HFFc6 (cell line): ENCODE data around the gene CEMP1. TPM values are rescaled to one million over a fixed set of nuclear protein-coding genes. Genes with fewer than 3 reads are reported as not detected.

ENCODE experiments used
- DNase-seq: peaks from one replicate; pipeline ENCODE4 v3.0.0-alpha.2; 2018
- H3K27ac Mint-ChIP-seq: 2 replicates; pipeline ENCODE4 v1.8.0; 2020; ENCODE audit warnings: mild to moderate bottlenecking, mixed read lengths
- H3K27me3 Mint-ChIP-seq: 2 replicates; pipeline ENCODE4 v1.8.0; 2021; ENCODE audit warnings: mild to moderate bottlenecking, moderate library complexity, mixed read lengths; ENCODE audit not compliant: insufficient read depth
- H3K36me3 Mint-ChIP-seq: 2 replicates; pipeline ENCODE4 v1.8.0; 2021; ENCODE audit warnings: low read depth, mixed read lengths
- H3K4me1 Mint-ChIP-seq: 2 replicates; pipeline ENCODE4 v1.8.0; 2020; ENCODE audit warnings: low read depth, mixed read lengths
- H3K4me3 Mint-ChIP-seq: 2 replicates; pipeline ENCODE4 v1.8.0; 2020; ENCODE audit warnings: mild to moderate bottlenecking, moderate library complexity, mixed read lengths
- H3K9me3 Mint-ChIP-seq: 2 replicates; pipeline ENCODE4 v1.8.0; 2020; ENCODE audit warnings: mild to moderate bottlenecking, mixed read lengths
- total RNA-seq, 6 experiments: library from RNA; stranded (reverse); fragmentation: NEBNext Ultra II Directional; extraction: Animal tissue kit (Norgen Biotek cat#: 25700); gene quantifications; 2 replicates in 1 of 6; 3 replicates in 5 of 6; pipeline ENCODE4 v1.2.3, GENCODE V29; 2021
- TF ChIP-seq, protein P1 (sequence below): fragments of 200-600 bp; sonication (generic); IDR thresholded peaks from 2 replicates; pipeline ENCODE4 v1.5.0; 2021; ENCODE audit warnings: antibody characterized with exemption, mild to moderate bottlenecking

The CEMP1 gene
- total RNA-seq, 6 experiments from 2014 or later, result not detected

DNA sequence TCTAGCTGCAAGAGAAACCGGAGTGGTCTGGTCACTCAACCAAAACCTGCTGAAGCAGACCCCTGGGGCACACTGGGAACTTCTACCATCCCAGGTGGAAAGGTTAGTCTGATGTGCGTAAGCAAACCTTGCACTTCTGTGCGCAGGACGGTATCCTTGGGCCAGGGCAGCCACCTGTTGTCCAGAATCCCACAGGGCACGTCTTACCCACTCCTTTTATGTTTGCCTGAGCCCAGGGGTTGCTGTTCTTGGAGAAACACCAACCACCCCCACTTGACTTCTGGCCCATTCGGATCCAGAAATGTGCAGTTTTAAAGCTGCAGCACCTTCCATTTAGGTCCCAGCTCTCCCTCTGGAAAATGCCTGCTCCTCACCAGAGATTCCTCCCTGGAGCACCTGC is 37.6 kb downstream of the CEMP1 start:
- Mint-ChIP-seq H3K4me3 (no peak overlapping the region), H3K27me3 (no peaks in the 10 kb centered on the region; the same call in 1 of the 2 replicates), H3K36me3 (no peaks in the 10 kb centered on the region; the same call in 1 of the 2 replicates), H3K27ac (no peak overlapping the region), H3K9me3 (no peaks in the 10 kb centered on the region), H3K4me1 (no peaks in the 10 kb centered on the region)
- TF ChIP-seq, protein P1, sequence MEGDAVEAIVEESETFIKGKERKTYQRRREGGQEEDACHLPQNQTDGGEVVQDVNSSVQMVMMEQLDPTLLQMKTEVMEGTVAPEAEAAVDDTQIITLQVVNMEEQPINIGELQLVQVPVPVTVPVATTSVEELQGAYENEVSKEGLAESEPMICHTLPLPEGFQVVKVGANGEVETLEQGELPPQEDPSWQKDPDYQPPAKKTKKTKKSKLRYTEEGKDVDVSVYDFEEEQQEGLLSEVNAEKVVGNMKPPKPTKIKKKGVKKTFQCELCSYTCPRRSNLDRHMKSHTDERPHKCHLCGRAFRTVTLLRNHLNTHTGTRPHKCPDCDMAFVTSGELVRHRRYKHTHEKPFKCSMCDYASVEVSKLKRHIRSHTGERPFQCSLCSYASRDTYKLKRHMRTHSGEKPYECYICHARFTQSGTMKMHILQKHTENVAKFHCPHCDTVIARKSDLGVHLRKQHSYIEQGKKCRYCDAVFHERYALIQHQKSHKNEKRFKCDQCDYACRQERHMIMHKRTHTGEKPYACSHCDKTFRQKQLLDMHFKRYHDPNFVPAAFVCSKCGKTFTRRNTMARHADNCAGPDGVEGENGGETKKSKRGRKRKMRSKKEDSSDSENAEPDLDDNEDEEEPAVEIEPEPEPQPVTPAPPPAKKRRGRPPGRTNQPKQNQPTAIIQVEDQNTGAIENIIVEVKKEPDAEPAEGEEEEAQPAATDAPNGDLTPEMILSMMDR, result no peak
- no peak for DNase-seq

DNA sequence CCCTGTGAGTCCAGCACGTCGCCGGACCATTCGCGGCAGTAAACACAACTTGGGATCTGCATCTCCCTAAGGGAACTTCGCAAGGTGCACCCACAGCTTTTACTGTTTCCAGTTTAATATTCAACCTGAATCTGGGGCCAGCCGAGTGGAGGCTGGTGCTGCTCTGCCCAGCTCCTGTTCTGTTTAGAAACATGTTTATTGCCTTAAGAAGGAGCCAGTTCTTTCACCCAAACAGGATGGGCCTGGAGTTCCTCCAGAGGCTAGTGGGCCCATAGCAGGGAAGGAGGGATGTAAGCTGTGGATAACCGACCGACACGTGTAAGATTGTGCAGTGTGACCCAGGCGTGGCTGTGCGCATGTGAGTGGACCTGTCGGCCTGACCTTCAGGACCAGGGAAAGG is 38.9 kb downstream of the CEMP1 start:
- H3K9me3 Mint-ChIP-seq, result no peaks in the 10 kb centered on the region
- no peak for DNase-seq

DNA sequence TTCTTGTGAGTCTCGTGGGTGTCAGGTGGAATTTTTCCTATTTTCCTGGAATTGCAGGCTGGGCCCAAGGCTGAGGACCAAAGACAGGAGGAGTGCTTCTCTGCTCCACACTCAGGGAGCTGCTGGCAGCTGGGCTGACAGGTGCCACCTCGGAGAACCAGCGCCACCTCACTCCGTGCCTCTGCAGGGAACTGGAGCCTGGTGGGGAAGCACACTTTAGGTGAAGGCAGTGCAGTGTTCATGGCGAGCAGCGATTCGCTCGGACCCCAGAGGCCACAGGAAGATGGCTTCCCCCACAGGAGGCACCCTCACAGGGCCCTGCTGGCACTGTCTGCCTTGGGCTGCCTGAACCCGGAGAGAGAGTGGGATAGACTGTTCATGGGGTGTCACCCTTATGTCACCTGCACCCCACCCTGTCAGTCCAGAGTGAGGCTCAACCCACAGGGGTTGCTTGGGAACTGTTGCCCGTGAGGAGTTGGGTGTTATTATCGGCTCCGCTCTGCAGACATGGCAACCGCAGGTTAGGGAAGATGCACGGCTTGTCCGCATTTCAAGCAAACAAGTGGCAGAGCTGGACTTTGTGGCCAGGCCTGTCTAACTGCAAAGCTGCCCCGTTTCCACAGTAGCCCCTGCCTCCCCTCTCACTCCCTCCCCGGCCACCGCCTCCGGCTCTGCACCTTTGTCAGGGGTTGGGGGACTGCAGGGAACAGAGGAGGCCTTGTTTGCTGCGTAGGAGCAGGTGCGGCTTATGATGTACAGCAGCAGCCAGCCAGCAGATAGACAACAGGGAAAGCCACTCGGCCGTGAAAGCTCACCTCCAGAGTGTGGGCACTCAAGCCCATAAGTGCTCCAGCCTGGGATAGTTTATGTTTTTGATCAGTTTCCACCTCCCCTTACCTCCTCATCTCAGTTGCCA is 40.8 kb downstream of the CEMP1 start:
- Mint-ChIP-seq H3K9me3 (no peaks in the 10 kb centered on the region), H3K4me1 (peaks cover 10% of the 10 kb centered on the region), H3K27ac (no peak overlapping the region), H3K27me3 (peaks cover 6% of the 10 kb centered on the region), H3K4me3 (no peak overlapping the region), H3K36me3 (no peaks in the 10 kb centered on the region)
- DNase-seq, result no peak
- TF ChIP-seq, protein P1, result no peak

More for the DNA sequence above, 38.9 kb downstream of the CEMP1 start:
- Mint-ChIP-seq H3K4me3 (no peak overlapping the region), H3K27ac (no peak overlapping the region), H3K27me3 (peaks cover 2% of the 10 kb centered on the region), H3K4me1 (peaks cover 5% of the 10 kb centered on the region), H3K36me3 (no peaks in the 10 kb centered on the region; the same call in 1 of the 2 replicates)
- TF ChIP-seq, protein P1, result no peak

DNA sequence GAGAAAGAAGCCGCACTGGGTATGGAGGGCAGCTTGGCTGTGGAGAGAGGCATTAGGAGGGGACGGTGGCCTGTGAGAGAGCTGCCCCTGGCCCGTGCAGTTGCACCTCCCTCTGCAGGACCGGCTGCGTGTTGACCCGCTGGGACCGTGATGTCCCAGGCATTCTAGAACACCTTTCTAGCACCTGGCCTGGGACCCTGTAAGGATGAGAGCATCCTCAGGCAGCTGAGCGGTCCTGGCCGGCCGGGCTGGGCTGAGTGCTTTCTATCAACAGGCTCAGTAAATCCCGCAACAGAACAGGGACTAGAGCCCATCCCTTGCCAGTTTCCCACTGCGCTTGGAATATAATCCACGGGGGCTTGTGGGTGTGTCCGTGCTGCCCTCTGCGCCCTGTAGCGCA is 41.6 kb downstream of the CEMP1 start:
- no peaks in the 10 kb centered on the region for H3K36me3 Mint-ChIP-seq
- DNase-seq, result no peak
- H3K27ac Mint-ChIP-seq, result no peak overlapping the region
- peaks cover 6% of the 10 kb centered on the region for H3K27me3 Mint-ChIP-seq
- no peak overlapping the region for H3K4me3 Mint-ChIP-seq
- no peaks in the 10 kb centered on the region for H3K9me3 Mint-ChIP-seq
- TF ChIP-seq, protein P1, result no peak
- peaks cover 10% of the 10 kb centered on the region for H3K4me1 Mint-ChIP-seq

DNA sequence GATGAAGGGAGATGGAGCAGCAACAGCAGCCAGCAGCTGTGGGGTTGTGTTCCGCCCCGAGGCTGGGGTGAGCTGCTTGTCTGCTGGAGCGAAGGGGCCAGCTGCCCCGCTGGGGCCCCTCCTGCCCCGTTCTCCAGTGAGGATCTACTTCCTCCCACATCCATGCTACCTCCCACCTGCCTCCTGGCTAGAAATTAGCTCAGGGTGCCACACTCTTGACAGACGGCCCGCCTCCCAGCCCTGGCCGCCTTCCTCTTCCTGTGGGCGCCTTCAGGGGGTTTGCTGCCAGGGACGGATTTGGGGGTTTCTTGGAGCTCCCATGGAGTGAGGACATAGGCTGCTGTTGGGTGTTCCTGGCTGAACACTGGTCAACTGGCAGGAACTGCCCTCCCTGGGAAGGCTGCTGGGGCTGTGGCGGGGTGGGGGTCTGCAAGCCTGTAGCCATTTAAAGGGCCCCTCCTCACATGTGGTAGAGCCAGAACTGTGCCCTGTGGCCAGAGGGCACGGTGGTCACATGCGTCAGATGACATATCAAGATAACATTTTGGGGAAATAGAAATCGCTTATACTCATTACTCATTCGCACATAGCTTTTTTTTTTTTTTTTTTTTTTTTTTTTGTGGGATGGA is 43.2 kb downstream of the CEMP1 start:
- TF ChIP-seq, protein P1, result no peak
- no peak for DNase-seq
- no peak overlapping the region for H3K4me3 Mint-ChIP-seq
- peaks cover 18% of the 10 kb centered on the region for H3K4me1 Mint-ChIP-seq
- H3K27ac Mint-ChIP-seq, result no peak overlapping the region; the same call in 1 of the 2 replicates
- no peaks in the 10 kb centered on the region for H3K9me3 Mint-ChIP-seq
- peaks cover 7% of the 10 kb centered on the region for H3K27me3 Mint-ChIP-seq
- no peaks in the 10 kb centered on the region for H3K36me3 Mint-ChIP-seq
